ENCODE data around the gene OBI1.

OBI1 gene

DNA sequence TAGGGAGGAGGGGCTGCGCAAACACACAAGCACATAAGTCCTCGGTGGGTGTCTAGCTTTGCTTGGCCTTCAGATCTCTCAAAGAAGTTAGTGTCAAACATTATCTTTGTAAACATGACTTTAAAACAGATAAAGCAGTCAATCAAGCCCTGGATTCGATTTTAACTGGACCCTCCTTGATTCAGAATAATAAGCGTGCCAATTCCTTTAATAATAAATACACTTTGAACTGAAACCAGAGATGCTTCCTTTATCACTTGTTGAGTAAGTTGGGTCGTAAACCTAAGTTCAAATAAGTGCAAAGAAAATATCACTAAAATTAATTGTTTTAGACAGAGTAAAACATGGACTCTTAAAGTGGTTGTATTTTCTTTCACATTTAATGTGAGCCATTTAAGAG is 86.5 kb downstream of the OBI1 start:
- no peak for DNase-seq

DNA sequence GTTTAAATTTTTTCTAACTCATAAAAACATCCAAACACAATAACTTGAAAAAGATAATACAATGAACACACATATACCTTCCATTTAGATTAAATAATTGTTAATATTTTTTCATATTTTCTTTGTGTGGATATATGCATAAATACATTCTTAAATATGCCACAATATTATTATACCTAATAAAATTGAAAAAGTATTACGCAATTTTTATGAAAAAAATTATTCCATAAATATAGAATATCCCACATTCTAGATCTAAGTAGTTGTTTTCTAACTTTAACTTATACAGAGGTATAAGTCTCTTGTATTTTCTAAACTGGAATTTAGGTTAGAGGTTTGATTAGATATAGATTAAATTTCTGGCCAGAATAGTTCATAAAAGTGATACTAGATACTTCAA is 89.9 kb downstream of the OBI1 start:
- no peak for DNase-seq

DNA sequence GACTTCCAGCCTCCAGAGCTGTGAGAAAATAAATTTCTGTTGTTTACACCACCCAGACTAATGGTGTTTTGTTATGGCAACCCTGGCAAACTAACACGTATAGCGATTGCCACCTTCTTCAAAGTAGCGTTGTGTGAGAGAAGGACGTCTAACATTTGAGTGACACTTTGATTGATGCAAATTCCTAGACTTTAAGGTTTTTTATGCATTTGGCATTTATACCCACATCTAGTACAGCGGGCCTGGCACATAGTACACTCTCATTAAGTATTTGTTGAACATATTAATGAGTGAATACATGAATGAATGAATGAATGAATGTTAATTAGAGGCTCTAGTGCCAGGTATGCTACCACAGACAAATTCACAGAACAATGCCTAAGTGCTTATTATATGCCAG is 92.3 kb downstream of the OBI1 start:
- DNase-seq, result no peak
